NCI-H1417 treated with DMSO at 0.1 percent for 48 hours (cell line): ENCODE measurements around the gene WDFY2.
A peak's percentile ranks its signal among the peaks of the same experiment; 100 is the strongest.
"Not testable (repeated sequence)": the region's sequence is repeated elsewhere in the genome, so short reads cannot be mapped to it uniquely, and the experiment has no call there.

Experiments
- DNase-seq: peaks from one replicate; lab custom pipeline; 2025; lab: John Stamatoyannopoulos, UW

Gene WDFY2

GRCh38 chr13:51583875-51584730 is at the start of gene WDFY2:
WDFY2 (plus strand) TSS chr13:51584462; CDS start chr13:51584688, 226 bp downstream.
- peak; percentile 100 for DNase-seq

DNA sequence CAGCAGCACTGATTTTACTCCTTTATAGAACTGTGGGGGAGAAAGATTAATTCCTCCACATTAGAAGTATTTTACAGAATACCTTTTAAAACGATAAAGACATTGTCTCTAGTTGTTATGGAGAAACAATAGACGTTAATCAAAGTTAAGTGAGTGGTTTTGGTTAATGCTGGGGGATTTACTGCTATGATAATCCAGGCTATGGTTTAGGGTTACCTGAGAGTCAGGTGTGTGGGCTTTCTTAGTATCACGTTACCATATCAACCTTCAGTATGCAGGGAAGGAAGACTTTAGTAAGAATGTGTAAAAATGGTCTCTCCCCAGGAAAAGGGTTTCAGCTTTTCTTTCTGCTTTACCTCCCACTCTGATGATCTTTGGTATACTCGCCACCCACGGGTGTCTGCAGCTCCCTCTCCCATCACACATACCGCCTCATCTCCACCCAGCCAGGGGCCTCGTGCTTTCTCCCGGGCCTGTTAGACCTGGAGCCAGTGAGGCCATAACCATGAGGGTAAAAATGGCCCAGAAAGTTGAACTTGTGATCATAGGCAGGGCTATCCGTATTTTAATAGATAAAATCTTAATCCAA is 45.6 kb upstream of the WDFY2 start:
- DNase-seq, result no peak

DNA sequence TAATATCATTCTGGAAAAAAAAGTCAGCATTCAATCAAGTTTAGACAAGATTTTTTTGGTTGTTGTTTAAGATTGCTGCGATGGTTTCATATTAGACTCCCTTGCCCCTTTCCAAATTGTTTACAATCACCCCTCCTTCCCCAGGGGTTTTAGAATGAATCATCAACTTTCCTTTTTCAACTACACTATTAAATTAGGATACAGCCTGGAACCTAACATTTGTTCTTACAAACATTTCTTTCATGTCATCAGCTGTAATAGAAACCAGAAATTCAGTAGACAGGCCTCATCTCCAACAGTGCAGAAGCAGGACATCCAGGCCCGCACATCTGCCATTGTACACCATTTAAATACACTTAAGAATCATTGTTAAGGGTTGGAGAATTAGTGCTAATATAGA is 44.4 kb upstream of the WDFY2 start:
- no peak for DNase-seq

- no peak for DNase-seq
These were observed 43.2 kb upstream of the WDFY2 start for GRCh38 chr13:51541037-51541436.

DNA sequence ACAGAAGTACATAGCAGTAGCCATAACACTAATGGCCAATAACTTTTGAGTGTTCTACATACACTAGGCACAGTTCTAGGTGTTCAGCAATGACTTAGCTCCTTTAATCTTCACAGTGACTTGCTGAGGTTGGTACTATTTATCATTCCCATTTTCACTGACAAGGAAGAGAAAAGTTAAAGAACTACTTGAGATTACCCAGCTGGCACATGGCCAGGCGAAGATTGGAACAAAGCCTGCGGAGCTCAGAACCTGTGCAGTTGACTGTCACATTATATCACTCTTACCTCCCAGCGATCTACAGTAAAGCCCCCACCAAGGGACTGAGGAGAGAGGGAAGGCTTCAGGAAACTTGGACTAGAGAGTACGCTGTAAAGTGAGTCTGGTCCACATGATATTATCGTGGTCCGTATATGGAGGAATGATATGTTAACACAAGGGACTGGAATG is 42.4 kb upstream of the WDFY2 start:
- DNase-seq, result no peak

- DNase-seq, result no peak
These were observed 41.7 kb upstream of the WDFY2 start for GRCh38 chr13:51542346-51543242.

GRCh38 chr13:51545446-51545845 is 38.8 kb upstream of the WDFY2 start:
- not testable (repeated sequence) for DNase-seq

DNA sequence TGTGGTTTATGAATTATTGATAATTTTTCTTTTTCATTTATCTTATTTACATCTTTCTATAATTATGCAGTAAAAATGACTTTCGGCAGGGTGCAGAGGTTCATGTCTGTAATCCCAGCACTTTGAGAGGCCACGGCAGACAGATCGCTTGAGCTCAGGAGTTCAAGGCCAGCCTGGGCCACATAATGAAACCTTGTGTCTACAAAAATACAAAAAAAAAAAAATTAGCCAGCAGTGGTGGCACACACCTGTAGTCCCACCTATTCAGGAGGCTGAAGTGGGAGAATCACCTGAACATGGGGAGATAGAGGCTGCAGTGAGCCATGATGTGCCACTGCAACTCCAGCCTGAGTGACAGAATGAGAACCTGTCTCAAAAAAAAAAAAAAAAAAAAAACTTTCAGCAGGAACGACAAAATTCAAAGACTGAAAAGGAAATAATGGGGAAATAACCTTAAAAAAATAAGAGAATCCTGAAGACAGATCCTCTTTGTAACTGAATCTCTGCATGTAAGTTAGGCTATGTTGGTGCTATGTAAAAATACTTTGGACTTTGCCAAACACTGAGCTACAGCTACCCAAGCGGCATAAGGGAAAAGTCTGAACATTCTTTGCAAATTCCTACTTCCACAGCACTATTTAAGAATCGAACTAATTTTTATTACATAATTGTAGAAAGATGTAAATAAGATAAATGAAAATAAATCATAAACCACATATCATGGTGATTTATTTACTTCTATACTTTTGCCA is 36.7 kb upstream of the WDFY2 start:
- no peak for DNase-seq

DNA sequence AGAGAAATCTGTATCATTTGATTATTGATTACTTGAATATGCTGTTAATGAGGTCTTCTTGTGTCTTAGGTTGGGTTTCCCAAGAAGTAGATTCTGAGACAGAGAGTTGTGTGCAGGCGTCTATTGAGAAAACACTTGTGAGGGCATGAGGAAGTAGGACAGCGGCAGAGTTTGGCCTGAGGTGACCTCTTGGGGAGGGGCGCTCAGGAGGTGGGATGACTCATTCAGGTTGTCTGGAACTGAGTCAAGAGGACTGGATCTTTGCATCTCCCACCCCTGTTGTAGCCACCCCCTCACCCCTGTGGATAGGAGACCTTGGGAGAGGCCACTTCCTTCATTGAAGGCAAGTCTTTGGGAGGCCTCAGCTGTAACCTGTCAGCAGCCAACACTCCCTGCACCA is 35.2 kb upstream of the WDFY2 start:
- DNase-seq, result no peak

DNA sequence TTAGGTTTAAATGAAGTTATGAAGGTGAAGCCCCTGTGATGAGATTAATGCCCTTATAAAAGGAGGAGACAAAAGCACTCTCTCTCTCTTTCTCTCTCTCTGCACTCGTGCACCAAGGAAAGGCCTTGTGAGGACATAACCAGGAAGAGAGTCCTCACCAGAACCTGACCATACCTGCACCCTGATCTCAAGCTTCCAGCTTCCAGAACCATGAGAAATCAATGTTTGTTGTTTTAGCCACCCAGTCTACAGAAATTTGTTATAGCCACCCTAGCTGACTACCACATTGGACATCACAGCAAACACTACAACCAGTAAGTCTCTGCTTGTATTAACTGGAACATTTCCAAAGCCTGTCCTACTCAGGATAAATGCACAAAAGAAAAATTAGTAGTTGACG is 34.7 kb upstream of the WDFY2 start:
- DNase-seq, result no peak

DNA sequence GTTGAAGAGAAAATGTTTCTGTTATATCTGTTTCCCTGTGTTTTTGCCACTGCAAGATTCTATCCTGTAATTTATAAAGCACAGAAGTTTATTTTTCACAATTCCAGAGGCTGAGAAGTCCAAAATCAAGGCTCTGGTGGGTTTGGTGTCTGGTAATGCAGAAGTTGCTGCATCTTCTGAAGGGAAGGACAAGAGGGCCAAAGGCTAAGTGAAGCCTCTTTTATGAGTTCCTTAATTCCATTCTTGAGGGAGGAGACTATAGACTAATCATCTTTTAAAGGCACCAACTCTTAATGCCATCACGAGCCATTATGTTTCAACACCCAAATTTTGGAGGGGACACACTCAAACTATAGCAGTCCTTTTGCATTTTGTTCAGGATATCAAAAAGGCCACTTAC is 34.1 kb upstream of the WDFY2 start:
- DNase-seq, result no peak

DNA sequence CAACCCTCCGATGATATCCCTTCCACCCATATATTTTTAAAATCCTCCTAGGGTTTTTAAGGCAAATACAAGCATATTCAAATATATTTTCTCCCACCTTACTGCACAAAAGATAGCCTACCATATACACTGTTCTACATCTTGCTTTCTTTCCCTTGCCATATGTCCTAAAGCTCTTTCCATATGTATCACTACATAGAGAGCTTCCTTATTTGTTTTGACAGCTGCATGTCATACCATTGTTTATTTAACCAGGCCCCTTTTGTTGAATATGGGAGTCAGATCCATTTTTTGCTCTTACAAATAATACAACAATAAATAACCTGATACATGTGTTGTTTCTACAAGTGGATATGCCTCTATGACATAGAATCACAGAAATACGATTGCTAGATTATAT is 32.8 kb upstream of the WDFY2 start:
- no peak for DNase-seq

DNA sequence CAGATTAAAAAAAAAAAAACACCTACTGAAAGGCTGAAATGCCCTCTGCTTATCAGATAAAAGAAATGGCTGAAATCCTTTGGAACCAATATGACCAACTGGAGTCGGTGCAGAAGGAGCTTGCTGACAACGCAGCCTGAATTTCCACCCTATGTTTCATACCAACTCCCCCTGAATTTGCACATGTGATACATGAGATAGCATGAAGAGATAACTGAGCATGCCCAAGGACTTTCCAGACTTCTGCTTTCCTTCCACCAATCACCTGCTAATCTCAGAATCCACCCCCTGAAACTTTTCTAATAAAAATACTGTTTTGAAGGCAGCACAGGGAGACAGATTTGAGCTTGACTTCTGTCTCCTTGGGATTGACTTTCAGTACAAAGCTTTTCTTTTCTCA is 32.2 kb upstream of the WDFY2 start:
- no peak for DNase-seq

- DNase-seq, result no peak
These were observed 30.7 kb upstream of the WDFY2 start for GRCh38 chr13:51553531-51553930.

DNA sequence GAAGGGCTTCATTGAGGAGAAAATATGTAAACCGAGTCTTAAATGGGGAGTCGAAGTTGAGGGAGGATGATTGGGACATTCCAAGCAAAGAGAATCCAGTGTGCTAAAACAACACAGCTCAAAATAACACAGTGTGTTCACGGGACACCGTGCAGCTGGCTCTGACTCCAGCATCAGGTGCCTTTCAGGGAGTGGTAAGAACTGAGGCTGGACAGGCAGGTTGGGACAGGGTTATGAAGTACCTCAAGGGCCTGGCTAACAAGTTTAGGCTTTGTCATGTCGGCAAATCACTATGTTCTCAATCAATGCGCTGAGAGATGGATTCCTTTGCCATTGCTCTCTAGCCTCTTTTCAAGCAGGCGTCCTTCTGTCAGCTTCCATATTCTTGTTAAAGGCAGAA is 27.5 kb upstream of the WDFY2 start:
- no peak for DNase-seq

DNA sequence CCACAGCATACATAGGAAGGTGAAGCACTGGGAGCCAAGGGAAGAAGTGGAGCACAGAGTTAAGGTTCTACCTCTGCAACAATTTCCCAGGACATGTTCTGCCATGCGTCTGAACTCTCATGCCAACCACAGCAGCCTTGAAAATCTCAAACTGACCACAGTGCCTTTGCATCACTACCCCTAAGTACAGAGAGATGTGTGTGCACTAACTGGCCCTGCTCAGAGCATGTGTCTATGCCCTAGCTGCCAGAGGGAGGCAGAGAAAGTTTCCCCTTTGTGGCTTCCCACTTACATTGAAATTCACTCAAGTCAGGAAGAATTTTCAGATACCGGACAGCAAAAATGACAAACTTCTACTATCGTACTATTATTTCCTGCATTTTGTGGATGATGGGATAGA is 26.8 kb upstream of the WDFY2 start:
- no peak for DNase-seq

DNA sequence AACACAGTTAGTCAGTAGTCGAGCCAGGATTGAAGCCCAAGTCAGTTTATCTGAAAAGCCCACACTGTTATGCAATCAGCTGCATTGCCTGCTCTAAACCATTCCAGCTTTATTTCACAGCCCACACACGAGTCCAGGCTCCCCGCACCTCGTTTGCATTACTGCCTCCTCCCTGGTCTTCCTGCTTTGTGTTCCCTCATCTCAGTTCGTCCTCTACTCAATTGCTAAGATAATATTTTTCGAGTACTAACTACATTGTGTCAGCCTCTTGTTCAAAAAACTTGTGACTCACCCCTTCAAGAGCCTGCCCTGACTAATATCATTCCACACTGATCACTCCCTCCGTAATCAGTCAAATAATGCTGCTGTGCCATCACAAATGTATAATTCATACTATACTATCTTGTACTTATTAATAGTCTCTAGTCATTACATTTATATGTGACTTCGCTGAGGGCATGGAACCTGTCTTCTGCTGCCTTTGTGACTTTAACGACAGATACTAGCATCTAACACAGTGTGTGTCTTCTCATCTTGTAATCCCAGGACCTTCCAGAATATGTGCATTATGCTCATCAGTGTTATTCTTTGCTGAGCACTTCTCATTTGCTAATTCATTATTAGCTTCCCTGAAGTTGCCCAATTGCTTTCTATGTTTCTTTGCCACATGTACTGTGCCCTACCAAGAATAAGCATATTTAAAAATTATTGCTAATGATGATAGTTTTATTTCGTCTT is 26.2 kb upstream of the WDFY2 start:
- DNase-seq, result no peak

DNA sequence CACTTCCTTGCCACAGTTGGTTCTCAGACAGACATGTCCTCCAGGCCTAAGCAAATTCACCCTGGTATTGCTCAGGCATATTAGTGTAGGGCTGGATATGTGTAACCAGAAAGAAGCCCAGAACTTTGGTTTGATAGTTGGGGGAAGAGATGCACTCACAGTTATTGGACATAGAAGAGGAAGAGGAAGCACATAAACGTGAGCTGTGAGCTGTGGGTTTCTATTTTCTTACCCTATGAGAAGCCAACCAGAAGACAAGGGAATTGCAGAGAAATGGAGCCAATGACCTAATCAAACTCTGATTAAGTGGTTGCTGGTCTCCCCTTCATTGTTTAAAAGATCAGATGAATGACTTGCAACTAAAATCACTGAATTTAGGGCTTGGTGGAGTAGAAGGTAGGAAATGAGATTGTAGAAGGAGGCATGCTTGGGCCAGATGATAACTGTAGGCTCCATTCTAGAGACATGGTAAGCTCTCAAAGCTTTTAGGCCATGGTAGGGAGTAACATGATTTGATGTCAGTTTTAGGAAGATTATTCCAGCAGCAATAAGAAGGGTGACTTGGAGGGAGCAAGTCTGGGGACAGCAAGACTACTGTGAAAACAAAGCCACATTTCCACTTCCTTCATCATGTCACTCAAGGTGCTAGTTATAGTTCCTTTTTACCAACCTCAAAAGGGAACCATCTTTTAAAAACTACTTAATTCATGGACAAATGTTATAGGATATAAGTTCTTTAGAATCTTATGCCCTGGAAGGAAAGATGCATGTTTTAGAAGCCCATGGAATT is 24.1 kb upstream of the WDFY2 start:
- no peak for DNase-seq

GRCh38 chr13:51562011-51562671 is 22.1 kb upstream of the WDFY2 start:
- no peak for DNase-seq

DNA sequence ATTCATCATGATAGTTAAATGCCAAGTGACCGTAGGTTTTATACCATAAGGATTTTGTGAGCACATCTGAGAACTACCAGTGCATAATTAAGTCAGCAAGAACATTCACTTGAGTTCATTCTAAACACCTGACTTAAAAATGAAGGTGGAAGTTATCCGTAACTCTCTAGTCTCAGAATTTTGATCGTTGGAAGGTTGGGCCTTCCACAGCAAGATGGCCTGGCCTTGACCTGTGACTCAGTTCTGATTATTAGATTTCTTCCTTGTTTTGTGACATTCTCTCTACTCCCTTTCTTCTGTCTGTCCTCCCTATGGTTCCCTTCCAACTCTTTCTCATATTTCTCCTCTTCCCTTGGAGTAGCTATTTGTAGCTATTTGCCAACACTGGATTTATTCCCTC is 20.0 kb upstream of the WDFY2 start:
- no peak for DNase-seq
